Erythroblast (primary cell): ENCODE measurements around the gene SLC66A2.

Experiments
- GATA1 ChIP-seq: IDR thresholded peaks from 2 replicates; pipeline ENCODE4 v1.6.1; 2011; ENCODE audit warnings: low read depth, mild to moderate bottlenecking, control low read depth, low read length, moderate library complexity
- POLR2A ChIP-seq: IDR thresholded peaks from 2 replicates; pipeline ENCODE4 v1.6.1; 2011; ENCODE audit warnings: mild to moderate bottlenecking, low read length

- TF ChIP-seq POLR2A: no peak
- no peak for TF ChIP-seq GATA1
These were observed 34.1 kb downstream of the SLC66A2 start for GRCh38 chr18:79917169-79917852.
